M059J (cell line): ENCODE measurements around the gene ATP8A2. TPM values are rescaled to one million over a fixed set of nuclear protein-coding genes. Genes with fewer than 3 reads are reported as not detected.

Source experiments
- DNase-seq: peaks from one replicate; pipeline ENCODE4 v3.0.0-alpha.2; 2012; ENCODE audit warnings: low read depth
- total RNA-seq: library from RNA; depleted of rRNA; stranded (reverse); fragments of >200 nt; shearing (Covaris generic); gene quantifications from 2 replicates; pipeline ENCODE4 v1.2.3, GENCODE V29; 2014

Gene ATP8A2
- total RNA-seq, 1 experiment from 2014 or later: 0.44 TPM

- no peak for DNase-seq
Measured at GRCh38 chr13:25683662-25684370, 312.0 kb downstream of the ATP8A2 start.

- DNase-seq: no peak
Measured at GRCh38 chr13:25684491-25684890, 312.7 kb downstream of the ATP8A2 start.

GRCh38 chr13:25686831-25687470 lies 315.2 kb downstream of the ATP8A2 start:
- DNase-seq: no peak

- peak; percentile 51 for DNase-seq
Measured at GRCh38 chr13:25687471-25688225, 315.9 kb downstream of the ATP8A2 start.

- no peak for DNase-seq
Measured at GRCh38 chr13:25688536-25688935, 316.8 kb downstream of the ATP8A2 start.

- DNase-seq: no peak
Measured at GRCh38 chr13:25689539-25689938, 317.8 kb downstream of the ATP8A2 start.

GRCh38 chr13:25690582-25690981 lies 318.8 kb downstream of the ATP8A2 start:
- DNase-seq: no peak

GRCh38 chr13:25691654-25692053 lies 319.9 kb downstream of the ATP8A2 start:
- DNase-seq: no peak

GRCh38 chr13:25692099-25692498 lies 320.3 kb downstream of the ATP8A2 start:
- no peak for DNase-seq

GRCh38 chr13:25699056-25699455 lies 327.3 kb downstream of the ATP8A2 start:
- DNase-seq: peak; percentile 73

- peak; percentile 51 for DNase-seq
Measured at GRCh38 chr13:25699600-25699999, 327.8 kb downstream of the ATP8A2 start.

- DNase-seq: peak; percentile 35
Measured at GRCh38 chr13:25701304-25701703, 329.5 kb downstream of the ATP8A2 start.

- no peak for DNase-seq
Measured at GRCh38 chr13:25702386-25702785, 330.6 kb downstream of the ATP8A2 start.

GRCh38 chr13:25707726-25708125 lies 336.0 kb downstream of the ATP8A2 start:
- DNase-seq: no peak

GRCh38 chr13:25708268-25708667 lies 336.5 kb downstream of the ATP8A2 start:
- no peak for DNase-seq

- DNase-seq: no peak
Measured at GRCh38 chr13:25709088-25709487, 337.3 kb downstream of the ATP8A2 start.

GRCh38 chr13:25715760-25716159 lies 344.0 kb downstream of the ATP8A2 start:
- DNase-seq: no peak

GRCh38 chr13:25717666-25718197 lies 346.0 kb downstream of the ATP8A2 start:
- no peak for DNase-seq

GRCh38 chr13:25719666-25720065 lies 347.9 kb downstream of the ATP8A2 start:
- no peak for DNase-seq

- DNase-seq: no peak
Measured at GRCh38 chr13:25722893-25723292, 351.1 kb downstream of the ATP8A2 start.

- DNase-seq: peak; percentile 27
Measured at GRCh38 chr13:25725104-25725503, 353.3 kb downstream of the ATP8A2 start.

GRCh38 chr13:25727250-25727649 lies 355.5 kb downstream of the ATP8A2 start:
- no peak for DNase-seq
